Panc1 (cell line): ENCODE results near the gene SMAD9. TPM values are rescaled to one million over a fixed set of nuclear protein-coding genes. Genes with fewer than 3 reads are reported as not detected.

Experiments
- ATAC-seq: fragments of 200-7000 bp; cut with Tn5 transposase; 2 replicates; pipeline ENCODE4 v1.9.1; 2020; ENCODE audit warnings: mild to moderate bottlenecking, moderate library complexity
- BruUV-seq: library from RNA; stranded (reverse); fragments of 400-500 nt; replicated peaks from 2 replicates; lab custom pipeline; 2021; lab: Mats Ljungman, UMichigan
- CTCF ChIA-PET: fragments of 300-600 bp; sonication (Branson Sonifier 250); formaldehyde crosslinking; loops from one replicate; lab custom pipeline; 2022; ENCODE audit warnings: antibody characterized with exemption; lab: Charles Lee
- POLR2A ChIA-PET: fragments of 300-600 bp; sonication (Branson Sonifier 250); formaldehyde crosslinking; loops from one replicate; lab custom pipeline; 2022; ENCODE audit warnings: antibody characterized with exemption; lab: Charles Lee
- DNase-seq: peaks from one replicate; pipeline ENCODE4 v3.0.0-alpha.2; 2010; ENCODE audit warnings: low read depth, low spot score
- H3K27ac ChIP-seq: 2 replicates; pipeline ENCODE4 v1.5.1; 2011; ENCODE audit warnings: mild to moderate bottlenecking, low read length, inconsistent platforms
- H3K27me3 ChIP-seq: fragments of 200-500 bp; sonication (Bioruptor generic); 2 replicates; pipeline ENCODE4 v1.6.0; 2014; ENCODE audit warnings: low read length, inconsistent platforms; ENCODE audit not compliant: control insufficient read depth, insufficient read depth
- H3K36me3 ChIP-seq: fragments of 200-500 bp; sonication (Bioruptor generic); 2 replicates; pipeline ENCODE4 v1.5.1; 2014; ENCODE audit warnings: inconsistent platforms, mild to moderate bottlenecking, low read length, moderate library complexity; ENCODE audit not compliant: control insufficient read depth, insufficient read depth
- H3K4me1 ChIP-seq: 2 replicates; pipeline ENCODE4 v1.5.1; 2011; ENCODE audit warnings: inconsistent platforms, mild to moderate bottlenecking, low read length, moderate library complexity; ENCODE audit not compliant: control insufficient read depth, insufficient read depth
- H3K4me3 ChIP-seq, 2 experiments: 2 replicates each; pipeline ENCODE4 v1.5.1; 2011 to 2012; ENCODE audit warnings: low read depth in 2 of 2, low read length in 2 of 2, mild to moderate bottlenecking in 2 of 2, inconsistent platforms in 1 of 2, moderate library complexity in 1 of 2
- H3K9me3 ChIP-seq: fragments of 200-500 bp; sonication (Bioruptor generic); 2 replicates; pipeline ENCODE4 v1.5.1; 2014; ENCODE audit warnings: low read depth, mild to moderate bottlenecking, inconsistent platforms, low read length, moderate library complexity; ENCODE audit not compliant: control insufficient read depth, insufficient read depth
- CTCF ChIP-seq: fragments of 450-650 bp; IDR thresholded peaks from 2 replicates; pipeline ENCODE4 v1.5.1; 2017; ENCODE audit warnings: mild to moderate bottlenecking
- POLR2AphosphoS5 ChIP-seq: IDR thresholded peaks from 2 replicates; pipeline ENCODE4 v1.6.1; 2012; ENCODE audit warnings: mild to moderate bottlenecking, low read depth, low read length, moderate library complexity
- REST ChIP-seq, 2 experiments: IDR thresholded peaks; 2 replicates each; pipeline ENCODE4 v1.6.1; 2011 to 2012; ENCODE audit warnings: low read depth in 2 of 2, control low read depth in 1 of 2, low read length in 1 of 2, mild to moderate bottlenecking in 1 of 2, moderate library complexity in 1 of 2; ENCODE audit not compliant: insufficient read depth in 1 of 2
- SIN3A ChIP-seq: IDR thresholded peaks from 2 replicates; pipeline ENCODE4 v1.6.1; 2012; ENCODE audit warnings: low read depth, mild to moderate bottlenecking, low read length, moderate library complexity, borderline replicate concordance; ENCODE audit not compliant: insufficient read depth
- TCF7L2 ChIP-seq: IDR thresholded peaks from 2 replicates; pipeline ENCODE4 v1.6.1; 2011; ENCODE audit warnings: mild to moderate bottlenecking, low read depth, low read length, inconsistent platforms
- in situ Hi-C: cut with HindIII; loops from 2 replicates; pipeline ENCODE4 v1.10.0; 2016; ENCODE audit warnings: low sequenced_read_pairs, low pct_unique_long_range_greater_than_20kb
- intact Hi-C: fragments of 100-400 bp; cut with micrococcal nuclease; formaldehyde crosslinking; loops from one replicate; pipeline ENCODE4 v1.10.0; 2022; ENCODE audit not compliant: unreplicated experiment
- total RNA-seq: library from RNA; stranded (reverse); gene quantifications from one replicate; pipeline ENCODE4 v1.2.1, GENCODE V29; 2021; ENCODE audit not compliant: unreplicated experiment

SMAD9 gene
- total RNA-seq, 1 experiment from 2014 or later = 2.4 TPM

DNA sequence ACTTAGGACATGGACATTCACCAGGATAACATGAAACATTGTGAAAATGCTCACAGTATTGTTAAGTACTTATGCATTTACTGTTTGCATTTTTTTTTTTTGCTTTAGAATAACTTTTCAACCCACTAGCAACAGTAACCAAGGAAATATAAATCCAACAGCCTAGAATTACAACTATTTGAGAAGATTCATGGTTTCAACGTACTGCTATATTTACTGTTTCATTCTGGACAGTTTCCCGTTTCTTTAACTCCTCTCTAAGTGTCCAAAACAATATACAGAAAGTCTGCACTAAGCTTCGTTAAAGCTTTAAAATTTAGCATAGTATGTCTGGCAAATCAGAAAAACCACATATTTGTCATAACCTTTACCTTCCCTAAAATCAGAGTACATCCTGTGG lies 2.7 kb downstream of the SMAD9 start:
- ChIA-PET CTCF (no interaction called here), POLR2A (no interaction called here)
- TF ChIP-seq POLR2AphosphoS5 = no peak
- no peak for TF ChIP-seq SIN3A
- no peak for TF ChIP-seq REST (IDR thresholded peaks at IDR 0.05; ENCODE audit: insufficient read depth in 1 of 2, low read depth in 2 of 2, low read length in 1 of 2)
- TF ChIP-seq CTCF = no peak
- ATAC-seq (no peak), DNase-seq (no peak)
- no peaks in the 10 kb centered on the region for H3K27me3 ChIP-seq
- H3K27ac ChIP-seq = no peak overlapping the region
- in situ Hi-C loops (no loop called here), intact Hi-C loops (no loop called here)
- H3K36me3 ChIP-seq = no peaks in the 10 kb centered on the region
- BruUV-seq = no TSS peak
- no peak overlapping the region for H3K4me3 ChIP-seq
- H3K4me1 ChIP-seq = no peaks in the 10 kb centered on the region
- no peaks in the 10 kb centered on the region for H3K9me3 ChIP-seq

- TF ChIP-seq REST (IDR thresholded peaks at IDR 0.05; ENCODE audit: insufficient read depth in 1 of 2, low read depth in 2 of 2, low read length in 1 of 2) = no peak
- no peak for TF ChIP-seq CTCF
- no peak for TF ChIP-seq TCF7L2
- no peak for TF ChIP-seq SIN3A
- TF ChIP-seq POLR2AphosphoS5 = no peak
- POLR2A ChIA-PET = no interaction called here
These were observed 4.0 kb downstream of the SMAD9 start for GRCh38 chr13:36915896-36916640.

More at GRCh38 chr13:36915896-36916640, 4.0 kb downstream of the SMAD9 start:
- intact Hi-C loops = no loop called here
- Histone ChIP-seq H3K27ac (no peak overlapping the region), H3K36me3 (no peaks in the 10 kb centered on the region), H3K27me3 (no peaks in the 10 kb centered on the region), H3K9me3 (no peaks in the 10 kb centered on the region), H3K4me1 (no peaks in the 10 kb centered on the region), H3K4me3 (no peak overlapping the region)
- BruUV-seq = no TSS peak
- DNase-seq = no peak
- ATAC-seq = no peak
- in situ Hi-C loops = no loop called here
- CTCF ChIA-PET = no interaction called here
